ENCODE results near the gene NTRK3. TPM values are rescaled to one million over a fixed set of nuclear protein-coding genes. Genes with fewer than 3 reads are reported as not detected.

Gene NTRK3
- total and polyA plus RNA-seq, 2 of the 8 experiments (the other 6 are each of a cell fraction or from before 2014, with no cell fraction given) = 4.5 to 6.8 TPM

DNA sequence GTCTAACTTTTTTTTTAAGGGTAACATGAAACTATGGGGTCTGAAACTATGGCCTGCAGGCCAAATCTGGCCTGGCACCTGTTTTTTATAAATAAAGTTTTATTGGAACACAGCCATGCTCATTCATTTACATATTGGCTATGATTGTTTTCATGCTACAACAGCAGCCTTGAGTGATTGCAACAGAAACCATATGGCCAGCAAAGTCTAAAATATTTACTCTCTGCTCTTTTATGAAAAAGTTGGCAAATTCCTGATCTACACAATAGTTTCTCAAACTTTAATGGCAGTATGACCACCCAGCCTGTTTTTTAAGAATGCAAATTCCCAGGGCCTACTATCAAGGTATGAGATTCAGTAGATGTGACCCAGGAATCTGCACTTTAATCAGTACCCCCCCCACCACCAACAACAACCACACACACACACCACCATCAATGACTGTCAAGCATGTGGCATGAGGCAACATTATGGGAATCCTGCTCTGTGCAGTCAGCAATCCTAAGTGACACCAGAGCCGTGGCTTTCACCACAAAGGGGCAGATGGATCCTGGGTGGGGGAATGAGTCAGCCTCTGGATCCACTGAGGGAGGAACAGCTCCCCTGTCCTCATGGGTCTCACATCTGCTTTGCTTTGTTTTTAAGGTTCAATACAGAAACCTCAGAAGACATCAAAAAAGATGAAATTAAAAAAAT, 142.8 kb downstream of the NTRK3 start (continued):
- TF ChIP-seq, protein P1, sequence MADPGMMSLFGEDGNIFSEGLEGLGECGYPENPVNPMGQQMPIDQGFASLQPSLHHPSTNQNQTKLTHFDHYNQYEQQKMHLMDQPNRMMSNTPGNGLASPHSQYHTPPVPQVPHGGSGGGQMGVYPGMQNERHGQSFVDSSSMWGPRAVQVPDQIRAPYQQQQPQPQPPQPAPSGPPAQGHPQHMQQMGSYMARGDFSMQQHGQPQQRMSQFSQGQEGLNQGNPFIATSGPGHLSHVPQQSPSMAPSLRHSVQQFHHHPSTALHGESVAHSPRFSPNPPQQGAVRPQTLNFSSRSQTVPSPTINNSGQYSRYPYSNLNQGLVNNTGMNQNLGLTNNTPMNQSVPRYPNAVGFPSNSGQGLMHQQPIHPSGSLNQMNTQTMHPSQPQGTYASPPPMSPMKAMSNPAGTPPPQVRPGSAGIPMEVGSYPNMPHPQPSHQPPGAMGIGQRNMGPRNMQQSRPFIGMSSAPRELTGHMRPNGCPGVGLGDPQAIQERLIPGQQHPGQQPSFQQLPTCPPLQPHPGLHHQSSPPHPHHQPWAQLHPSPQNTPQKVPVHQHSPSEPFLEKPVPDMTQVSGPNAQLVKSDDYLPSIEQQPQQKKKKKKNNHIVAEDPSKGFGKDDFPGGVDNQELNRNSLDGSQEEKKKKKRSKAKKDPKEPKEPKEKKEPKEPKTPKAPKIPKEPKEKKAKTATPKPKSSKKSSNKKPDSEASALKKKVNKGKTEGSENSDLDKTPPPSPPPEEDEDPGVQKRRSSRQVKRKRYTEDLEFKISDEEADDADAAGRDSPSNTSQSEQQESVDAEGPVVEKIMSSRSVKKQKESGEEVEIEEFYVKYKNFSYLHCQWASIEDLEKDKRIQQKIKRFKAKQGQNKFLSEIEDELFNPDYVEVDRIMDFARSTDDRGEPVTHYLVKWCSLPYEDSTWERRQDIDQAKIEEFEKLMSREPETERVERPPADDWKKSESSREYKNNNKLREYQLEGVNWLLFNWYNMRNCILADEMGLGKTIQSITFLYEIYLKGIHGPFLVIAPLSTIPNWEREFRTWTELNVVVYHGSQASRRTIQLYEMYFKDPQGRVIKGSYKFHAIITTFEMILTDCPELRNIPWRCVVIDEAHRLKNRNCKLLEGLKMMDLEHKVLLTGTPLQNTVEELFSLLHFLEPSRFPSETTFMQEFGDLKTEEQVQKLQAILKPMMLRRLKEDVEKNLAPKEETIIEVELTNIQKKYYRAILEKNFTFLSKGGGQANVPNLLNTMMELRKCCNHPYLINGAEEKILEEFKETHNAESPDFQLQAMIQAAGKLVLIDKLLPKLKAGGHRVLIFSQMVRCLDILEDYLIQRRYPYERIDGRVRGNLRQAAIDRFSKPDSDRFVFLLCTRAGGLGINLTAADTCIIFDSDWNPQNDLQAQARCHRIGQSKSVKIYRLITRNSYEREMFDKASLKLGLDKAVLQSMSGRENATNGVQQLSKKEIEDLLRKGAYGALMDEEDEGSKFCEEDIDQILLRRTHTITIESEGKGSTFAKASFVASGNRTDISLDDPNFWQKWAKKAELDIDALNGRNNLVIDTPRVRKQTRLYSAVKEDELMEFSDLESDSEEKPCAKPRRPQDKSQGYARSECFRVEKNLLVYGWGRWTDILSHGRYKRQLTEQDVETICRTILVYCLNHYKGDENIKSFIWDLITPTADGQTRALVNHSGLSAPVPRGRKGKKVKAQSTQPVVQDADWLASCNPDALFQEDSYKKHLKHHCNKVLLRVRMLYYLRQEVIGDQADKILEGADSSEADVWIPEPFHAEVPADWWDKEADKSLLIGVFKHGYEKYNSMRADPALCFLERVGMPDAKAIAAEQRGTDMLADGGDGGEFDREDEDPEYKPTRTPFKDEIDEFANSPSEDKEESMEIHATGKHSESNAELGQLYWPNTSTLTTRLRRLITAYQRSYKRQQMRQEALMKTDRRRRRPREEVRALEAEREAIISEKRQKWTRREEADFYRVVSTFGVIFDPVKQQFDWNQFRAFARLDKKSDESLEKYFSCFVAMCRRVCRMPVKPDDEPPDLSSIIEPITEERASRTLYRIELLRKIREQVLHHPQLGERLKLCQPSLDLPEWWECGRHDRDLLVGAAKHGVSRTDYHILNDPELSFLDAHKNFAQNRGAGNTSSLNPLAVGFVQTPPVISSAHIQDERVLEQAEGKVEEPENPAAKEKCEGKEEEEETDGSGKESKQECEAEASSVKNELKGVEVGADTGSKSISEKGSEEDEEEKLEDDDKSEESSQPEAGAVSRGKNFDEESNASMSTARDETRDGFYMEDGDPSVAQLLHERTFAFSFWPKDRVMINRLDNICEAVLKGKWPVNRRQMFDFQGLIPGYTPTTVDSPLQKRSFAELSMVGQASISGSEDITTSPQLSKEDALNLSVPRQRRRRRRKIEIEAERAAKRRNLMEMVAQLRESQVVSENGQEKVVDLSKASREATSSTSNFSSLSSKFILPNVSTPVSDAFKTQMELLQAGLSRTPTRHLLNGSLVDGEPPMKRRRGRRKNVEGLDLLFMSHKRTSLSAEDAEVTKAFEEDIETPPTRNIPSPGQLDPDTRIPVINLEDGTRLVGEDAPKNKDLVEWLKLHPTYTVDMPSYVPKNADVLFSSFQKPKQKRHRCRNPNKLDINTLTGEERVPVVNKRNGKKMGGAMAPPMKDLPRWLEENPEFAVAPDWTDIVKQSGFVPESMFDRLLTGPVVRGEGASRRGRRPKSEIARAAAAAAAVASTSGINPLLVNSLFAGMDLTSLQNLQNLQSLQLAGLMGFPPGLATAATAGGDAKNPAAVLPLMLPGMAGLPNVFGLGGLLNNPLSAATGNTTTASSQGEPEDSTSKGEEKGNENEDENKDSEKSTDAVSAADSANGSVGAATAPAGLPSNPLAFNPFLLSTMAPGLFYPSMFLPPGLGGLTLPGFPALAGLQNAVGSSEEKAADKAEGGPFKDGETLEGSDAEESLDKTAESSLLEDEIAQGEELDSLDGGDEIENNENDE (IDR thresholded peaks at IDR 0.05; ENCODE audit: insufficient replicate concordance, low read length) = no peak
- TF ChIP-seq YY1 (IDR thresholded peaks at IDR 0.05; ENCODE audit: low read depth, low read length) (no peak), HDAC6 (IDR thresholded peaks at IDR 0.05; ENCODE audit: low read depth, low read length) (no peak), CBX8 (IDR thresholded peaks at IDR 0.05; ENCODE audit: borderline replicate concordance, low read depth, low read length) (no peak), EGR1 (IDR thresholded peaks at IDR 0.05; ENCODE audit: borderline replicate concordance, low read depth, low read length) (no peak), JUN (IDR thresholded peaks at IDR 0.05; ENCODE audit: low read depth, low read length) (no peak), ASH2L (IDR thresholded peaks at IDR 0.05; ENCODE audit: low read length) (no peak), KDM1A (IDR thresholded peaks at IDR 0.05; ENCODE audit: borderline replicate concordance, low read length) (no peak), RBBP5 (IDR thresholded peaks at IDR 0.05; ENCODE audit: borderline replicate concordance, low read depth, low read length) (no peak), SIN3A (conservative IDR thresholded peaks at IDR 0.05 in 1 of 2, IDR thresholded peaks at IDR 0.05 in 1 of 2; ENCODE audit: low read depth in 1 of 2, low read length in 2 of 2) (no peak), BCL11A (IDR thresholded peaks at IDR 0.05; ENCODE audit: low read depth in 2 of 2, low read length in 2 of 2) (no peak)
